Hippocampal formation (tissue), 2 donors: Measurements from ENCODE around the gene SRGAP3.

Source experiments
- DNase-seq, 2 donors: peaks; one replicate each; lab custom pipeline; 2025; lab: John Stamatoyannopoulos, UW

Gene SRGAP3

DNA sequence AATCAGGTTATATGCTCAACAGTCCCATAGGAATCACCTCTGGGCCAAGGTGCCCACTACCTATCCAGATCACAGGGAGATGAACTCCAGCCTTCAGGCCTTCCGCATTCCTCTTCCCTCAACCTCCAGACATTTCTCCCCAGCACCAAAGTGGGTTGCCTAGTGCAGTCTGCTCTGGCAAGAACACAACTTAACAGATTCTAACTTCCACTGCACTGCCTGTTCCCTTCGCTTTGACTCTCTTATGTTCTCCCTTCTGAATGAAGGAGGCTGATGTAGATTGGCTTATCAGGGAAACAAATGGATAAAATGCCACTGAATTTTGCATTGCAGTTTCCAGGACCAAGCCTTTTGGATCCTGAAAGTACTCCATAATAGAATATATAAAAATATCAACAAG lies 106.3 kb downstream of the SRGAP3 start:
- DNase-seq = peak in 1 of 2 donors; percentile 33

DNA sequence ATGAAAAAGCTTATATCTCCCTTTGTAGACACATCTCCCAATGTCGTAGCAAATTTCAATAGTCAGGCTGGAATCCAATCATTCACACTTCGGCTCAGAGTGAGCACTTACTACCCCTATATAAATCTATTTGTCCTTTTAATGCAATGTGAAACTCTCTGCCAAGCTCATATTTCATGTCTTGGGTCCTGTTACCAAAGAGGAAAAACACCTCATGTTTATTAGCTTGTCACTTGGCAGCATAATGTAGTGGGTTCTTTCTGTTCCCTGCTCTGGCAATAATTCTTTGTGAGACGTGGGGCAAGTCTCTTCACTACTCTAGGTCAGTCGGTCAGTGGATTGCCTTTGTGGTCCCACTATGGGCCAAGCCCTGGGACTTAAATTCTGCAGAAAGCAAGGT lies 107.1 kb downstream of the SRGAP3 start:
- no peak for DNase-seq

DNA sequence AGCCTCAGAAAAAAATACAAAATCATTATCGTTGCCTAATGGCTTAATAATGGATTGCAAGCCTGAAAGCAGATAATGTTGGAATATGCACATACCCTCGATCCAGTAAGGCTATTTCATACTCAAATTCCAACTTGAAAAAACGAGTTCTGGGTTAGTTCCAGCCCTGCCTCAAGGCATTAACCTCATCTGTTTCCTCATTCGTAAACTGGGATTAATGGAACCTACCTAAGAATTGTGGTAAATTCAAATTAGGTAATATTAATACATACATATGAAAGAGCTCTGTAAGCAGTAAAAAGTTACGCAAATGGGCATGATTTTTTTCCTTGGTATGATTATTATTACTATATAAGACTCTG lies 107.5 kb downstream of the SRGAP3 start:
- no peak for DNase-seq

DNA sequence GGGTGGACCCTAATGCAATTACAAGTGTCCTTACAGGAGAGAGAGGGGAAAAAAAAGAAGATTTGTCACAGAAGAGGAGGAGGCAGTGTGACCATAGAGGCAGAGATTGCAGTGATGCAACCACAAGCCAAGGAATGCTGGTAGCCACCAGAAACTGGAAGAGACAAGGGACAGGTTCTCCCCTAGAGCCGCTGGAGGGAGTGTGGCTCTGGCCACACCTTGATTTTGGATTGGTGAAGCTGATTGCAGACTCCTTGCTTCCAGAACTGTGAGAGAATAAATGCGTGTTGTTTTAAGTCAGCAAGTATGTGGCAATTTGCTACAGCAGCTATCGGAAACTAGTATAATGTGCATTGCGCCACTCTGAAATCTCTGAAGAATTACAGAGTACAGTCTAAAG lies 110.1 kb downstream of the SRGAP3 start:
- DNase-seq = no peak

DNA sequence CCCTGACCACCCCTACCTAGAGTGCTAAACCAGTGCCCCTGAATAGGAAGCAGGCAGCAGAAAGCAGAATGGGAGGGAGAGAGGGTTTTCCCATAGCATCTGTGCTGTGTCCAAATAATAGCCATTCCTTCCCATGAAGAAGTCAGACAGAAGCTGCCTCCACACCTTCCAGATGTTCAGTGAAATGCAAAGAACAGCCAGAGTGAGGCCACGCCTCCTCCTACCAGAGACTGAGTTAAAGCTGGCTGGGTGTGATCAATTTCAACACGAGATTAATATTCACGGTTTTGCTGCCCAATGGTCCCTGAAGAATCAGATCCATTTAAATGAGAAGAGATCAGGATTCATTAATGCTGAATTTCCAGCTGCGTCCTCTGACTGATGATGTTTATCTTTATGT lies 111.8 kb downstream of the SRGAP3 start:
- no peak for DNase-seq

DNA sequence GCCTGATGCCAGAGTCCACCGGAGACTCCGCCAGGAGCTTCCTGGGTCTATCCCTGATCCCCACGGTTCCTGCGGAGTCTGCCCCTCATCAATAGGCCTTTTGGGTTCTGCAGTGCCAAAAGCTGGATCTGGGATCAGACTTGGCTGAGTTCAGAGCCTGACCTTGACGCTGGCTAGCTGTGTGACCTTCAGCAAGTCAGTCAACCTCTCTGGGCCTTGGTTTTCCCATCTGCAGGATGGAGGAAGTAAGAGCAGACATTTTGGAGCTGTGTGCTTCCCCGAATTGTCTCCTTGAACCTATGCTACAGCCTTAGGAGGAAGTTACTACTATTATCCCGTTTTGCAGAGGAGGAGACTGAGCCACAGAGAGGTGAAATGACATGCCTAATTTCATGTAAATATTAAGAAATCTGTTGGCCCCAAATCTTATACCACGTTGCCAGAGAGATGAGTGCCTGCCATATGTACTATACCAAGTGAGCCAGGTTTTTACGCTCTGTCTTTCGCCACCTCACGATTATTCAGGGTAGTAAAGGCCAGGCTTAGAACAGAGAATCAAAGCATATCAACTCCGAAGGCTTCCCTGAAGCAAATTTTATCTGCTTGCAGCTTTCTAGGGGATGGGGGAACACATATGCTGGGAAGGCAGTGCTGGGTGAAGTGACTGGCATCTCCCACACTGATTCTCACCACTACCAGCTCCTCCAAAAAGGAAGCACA lies 112.5 kb downstream of the SRGAP3 start:
- DNase-seq = no peak

DNA sequence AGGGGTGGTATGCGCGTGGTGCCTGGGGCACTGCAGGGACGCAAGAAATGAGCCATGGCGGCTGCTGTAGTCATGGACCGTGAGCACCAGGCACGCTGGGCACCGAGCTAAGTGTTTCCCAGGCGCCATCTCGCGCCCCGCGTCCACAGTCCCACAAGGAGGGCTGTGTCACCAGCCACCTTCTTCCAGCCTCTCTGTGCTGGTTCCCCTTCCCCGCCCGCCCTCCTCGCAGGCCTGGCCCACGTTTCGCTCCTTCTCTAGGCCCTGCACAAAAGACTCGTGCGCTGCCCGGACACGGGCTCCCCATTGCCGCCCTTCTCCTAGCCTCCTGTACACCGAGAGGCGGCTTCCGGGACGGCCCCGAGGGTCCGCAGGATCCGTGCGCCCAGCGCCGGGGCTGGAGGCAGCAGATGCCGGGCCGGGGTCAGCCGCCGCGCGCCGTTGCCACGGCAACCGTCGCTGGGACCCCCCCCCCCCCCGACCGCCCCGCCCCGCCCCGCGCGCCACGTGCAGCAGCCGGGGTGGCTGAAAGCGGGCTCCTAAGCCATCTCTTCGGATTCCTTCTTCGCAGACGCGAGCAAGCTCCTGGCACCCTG lies 113.4 kb downstream of the SRGAP3 start:
- DNase-seq = peak in 1 of 2 donors; percentile 32

DNA sequence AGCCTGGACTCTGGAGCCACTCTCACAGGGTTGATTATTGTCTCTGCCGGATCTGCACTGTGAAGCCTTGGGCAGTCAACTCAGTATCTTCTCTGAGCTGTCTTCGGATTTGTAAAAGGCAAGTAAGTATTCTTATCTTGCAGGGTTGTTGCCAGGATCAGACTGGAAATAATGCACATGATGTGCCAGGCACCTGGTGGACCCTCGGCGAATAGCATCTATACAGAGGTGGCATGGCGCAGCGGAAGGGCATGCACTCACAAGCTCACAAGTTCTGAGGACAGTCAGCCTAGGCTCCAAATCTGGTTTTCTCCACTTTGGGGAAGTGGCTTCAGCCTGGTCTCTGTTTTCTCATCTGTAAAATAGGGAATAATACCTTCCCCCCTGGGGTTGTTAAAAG lies 113.9 kb downstream of the SRGAP3 start:
- no peak for DNase-seq

DNA sequence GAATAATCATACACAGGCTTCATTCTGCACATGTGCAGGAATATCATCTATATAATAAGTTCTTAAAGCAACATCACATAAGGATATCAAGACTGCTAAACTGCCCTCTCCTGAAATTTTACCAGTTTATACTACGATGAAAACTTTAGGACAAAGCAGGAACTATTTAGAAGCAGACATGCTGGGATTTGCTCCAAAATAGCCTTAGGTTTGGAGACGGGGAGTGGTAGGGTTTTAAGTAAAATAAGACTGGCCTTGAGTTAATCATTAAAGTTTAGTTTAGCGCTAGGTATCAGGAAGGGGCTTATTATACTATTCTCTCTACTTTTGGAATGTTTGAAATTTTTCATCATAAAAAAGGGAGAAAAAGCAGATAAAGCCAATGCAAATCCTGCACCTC lies 115.8 kb downstream of the SRGAP3 start:
- DNase-seq = no peak

DNA sequence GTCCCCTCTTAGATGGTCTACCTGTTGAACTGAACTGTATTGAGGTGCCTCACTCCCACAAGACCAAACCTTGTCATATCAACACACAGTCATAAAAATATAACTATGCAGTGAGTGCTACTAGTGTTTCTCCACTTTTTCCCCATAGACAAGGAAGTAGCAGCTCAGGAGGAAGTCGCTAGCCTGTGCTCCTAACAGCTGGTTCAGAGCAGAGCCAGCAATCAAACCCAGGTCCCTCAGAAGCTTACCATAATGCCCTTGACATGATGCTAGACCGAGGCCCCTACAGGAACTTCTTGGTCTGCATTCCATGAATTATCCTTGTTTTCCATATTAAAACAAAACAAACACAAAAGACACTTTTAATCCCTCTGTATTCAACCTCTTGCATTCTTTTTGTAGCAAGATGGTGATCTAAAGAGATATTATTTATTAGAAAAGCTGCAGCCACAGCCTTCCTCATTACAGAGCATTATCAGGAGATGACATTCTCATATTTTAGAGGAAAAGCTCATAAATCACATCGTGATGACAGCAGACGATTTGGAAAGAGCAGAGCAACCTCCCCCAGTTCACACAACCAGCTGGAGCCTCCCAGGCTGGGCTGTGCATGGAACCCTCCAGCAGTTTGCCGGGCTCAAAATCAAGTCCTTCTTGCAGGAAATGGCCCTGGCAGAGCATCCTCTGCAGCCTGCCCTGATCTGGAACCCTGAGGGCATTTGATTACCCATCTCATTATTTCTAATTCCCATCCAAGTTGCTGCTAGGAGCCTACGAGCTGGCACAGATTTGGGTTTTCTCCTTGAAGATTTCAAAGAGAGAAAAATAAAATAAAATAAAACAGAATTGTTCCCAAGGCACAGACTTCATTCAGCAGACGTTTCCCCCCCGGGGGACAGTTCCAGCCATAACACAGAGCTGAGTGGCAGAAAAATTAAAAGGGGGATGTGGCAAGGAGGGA lies 118.8 kb downstream of the SRGAP3 start:
- DNase-seq = no peak

DNA sequence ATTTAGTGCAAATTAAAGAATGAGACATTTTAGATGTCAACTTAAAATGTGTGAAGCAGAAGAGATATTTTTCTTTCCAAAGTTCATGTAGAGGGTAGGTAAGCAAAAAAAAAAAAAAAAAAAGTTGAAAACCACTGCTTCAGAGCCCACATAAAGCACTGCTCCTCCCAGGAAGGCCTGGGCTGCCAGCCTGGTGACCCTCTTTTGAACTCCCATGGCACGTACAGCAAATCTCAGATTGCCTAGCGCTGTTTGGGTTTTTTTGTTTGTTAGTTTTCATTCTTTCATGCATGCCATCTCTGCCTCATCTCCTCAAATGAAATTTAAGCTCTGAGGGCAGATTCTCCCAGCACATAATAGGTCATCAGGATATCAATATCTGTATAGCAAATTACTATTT lies 120.1 kb downstream of the SRGAP3 start:
- DNase-seq = no peak

DNA sequence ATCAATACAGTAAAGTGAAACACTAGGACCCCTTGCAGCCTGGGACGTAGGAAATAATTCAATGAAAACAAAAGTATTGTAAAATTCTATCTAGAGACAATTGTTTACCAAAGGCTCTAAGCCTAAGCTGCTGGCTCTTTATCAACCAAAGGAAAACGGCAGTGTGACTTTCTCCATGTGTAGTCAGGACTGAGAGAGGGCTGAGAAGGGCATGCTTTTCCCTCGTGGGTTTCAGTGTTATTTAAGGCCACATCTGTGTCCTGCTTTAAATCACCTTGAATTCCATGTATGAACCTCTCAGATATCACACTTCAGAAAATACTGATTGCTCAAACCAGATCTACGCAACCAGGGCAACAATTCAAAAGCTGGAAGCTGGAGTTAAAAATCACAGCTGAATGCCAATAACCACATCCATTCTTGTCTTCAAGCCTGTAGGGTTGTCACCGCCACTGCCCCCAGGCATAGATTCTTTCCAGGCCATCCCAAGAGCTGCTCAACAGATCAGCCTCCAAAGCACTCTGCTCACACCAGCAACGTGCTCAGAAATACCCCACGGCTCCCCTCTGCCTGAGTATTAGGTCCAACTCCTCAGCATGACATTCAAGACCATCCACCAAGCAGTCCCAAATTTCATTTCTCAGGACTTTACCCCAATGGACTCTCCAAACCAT lies 124.0 kb downstream of the SRGAP3 start:
- DNase-seq = no peak

DNA sequence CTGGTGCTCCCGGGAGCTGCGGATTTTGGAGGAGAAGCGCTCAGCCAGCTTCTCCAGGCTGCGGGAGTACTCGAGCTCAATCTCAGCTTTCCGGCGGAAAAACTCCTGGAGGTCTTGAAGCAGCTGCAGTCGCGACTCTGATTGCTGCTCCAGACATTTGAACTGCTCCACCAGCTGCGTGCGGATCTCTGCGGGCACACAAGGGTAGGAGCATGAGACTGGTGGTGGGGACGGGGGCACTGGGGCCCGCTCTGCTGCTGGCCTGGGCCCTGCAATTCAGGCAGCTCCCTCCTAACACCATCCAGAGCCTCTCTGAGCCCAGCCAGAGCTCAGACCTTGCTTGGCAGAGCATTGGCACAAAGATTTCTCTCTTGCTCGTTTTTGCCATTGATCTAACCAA lies 124.7 kb downstream of the SRGAP3 start:
- no peak for DNase-seq

DNA sequence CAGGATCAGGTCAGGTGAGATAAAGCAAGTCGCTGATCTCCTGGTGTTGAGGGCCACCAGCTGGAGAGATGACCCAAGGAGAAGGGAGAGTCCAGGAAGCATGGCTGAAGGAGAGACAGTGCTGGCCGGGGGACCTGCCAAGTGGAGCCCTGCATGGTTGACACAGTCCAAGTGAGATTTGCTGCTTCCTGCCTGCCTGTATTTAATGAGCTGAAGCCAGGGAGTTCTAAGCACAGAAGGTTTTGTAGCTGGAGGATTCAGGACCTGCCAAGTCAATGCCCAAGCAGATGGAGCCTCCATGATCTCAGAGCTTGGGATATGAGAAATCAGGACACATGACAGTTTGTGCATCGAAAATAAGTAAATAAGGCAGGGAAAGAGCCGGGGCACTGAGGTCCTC lies 125.6 kb downstream of the SRGAP3 start:
- no peak for DNase-seq

DNA sequence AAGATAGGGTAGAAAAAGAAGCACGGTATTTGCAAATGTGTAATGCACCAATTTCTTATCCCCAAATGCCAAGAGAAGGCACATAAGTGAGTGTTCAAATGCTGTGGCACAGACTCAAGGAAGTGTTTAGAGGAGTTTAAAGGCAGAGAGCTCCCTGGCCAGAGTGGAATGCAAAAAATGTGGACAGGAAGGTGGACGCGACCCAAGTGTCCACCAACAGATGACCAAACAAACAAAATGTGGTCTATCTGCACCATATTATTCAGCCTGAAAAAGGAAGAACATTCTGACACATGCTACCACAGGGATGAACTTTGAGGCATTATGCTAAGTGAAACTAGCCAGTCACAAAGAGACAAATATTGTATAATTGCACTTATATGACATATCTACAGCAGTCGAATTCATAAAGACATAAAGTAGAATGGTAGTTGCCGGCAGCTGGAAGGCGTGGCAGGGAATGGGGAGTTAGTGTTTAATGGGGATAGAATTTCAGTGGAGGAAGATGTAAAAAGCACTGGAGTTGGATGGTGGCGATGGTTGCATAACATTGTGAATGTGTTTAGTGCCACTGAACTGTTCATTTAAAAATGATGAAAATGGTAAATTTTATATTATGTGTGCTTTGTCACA lies 126.6 kb downstream of the SRGAP3 start:
- no peak for DNase-seq

DNA sequence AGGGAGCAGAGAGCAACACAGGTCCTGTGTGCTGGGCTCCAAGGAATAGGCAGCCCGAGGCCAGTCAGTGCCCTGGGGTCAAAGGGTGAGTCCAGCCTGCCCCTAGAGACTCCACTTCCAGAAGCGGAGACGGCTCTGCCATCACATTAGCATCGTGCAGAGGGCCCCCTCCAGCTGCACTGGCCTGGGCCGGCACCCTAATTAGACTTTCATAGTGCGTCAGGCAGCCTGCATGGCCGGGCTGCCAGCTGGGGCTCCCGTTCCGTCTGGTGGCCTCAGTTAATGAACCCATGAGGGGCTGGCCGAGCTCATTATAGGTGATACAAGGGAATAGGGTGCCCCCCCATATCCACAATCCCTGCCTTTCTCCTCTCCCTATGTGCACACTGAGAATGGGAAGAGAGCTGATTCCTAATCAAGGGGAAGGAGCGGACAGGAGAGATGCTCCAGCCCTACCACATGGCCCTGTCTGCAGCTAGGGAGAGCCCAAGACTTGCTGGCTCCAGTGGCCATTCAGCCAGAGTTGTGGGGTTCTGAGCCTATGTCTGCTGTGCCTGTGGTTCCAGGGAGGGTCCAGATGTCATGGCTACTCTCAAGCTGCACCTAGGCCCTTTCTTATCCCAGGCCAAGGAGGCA lies 128.0 kb downstream of the SRGAP3 start:
- DNase-seq = peak; percentile 36 to 39

DNA sequence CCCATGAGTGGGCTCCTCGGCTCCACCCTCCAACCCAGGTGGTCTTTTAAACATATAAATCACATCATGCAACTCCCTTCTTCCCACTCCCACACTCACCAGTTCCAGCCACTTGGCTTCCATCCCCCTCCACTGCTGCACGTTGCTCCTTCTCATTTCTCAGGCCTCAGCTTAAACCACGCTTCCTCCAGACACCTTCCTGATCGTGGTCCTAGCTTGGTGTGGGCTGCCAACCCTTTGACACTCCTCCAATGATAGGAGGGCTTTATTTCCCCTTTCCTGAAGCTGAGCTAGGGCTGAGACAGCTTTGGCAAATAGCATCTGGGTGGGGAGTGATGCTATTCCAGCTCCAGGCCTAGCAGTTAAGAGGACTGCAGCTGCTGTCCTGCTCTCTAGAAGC lies 130.1 kb downstream of the SRGAP3 start:
- DNase-seq = no peak

DNA sequence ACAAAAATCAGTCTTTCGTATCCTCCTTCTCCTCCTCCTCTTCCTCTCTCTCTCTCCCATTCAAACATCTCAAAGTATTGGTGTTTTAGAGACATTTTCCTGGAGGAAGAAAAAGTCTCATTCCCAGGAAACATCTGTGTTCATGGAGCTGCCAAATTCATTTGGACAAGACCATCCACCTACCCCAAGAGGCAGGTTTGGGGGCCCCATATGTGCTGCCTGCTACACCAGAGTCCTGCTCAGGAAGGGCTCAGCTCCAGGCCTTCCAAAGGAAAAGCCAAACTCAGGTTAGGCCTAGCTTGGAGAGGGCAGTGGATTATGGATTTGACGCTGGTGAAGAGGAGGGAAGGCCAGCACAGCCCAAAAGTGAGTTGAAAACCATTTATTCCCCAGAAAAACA lies 131.2 kb downstream of the SRGAP3 start:
- DNase-seq = no peak

DNA sequence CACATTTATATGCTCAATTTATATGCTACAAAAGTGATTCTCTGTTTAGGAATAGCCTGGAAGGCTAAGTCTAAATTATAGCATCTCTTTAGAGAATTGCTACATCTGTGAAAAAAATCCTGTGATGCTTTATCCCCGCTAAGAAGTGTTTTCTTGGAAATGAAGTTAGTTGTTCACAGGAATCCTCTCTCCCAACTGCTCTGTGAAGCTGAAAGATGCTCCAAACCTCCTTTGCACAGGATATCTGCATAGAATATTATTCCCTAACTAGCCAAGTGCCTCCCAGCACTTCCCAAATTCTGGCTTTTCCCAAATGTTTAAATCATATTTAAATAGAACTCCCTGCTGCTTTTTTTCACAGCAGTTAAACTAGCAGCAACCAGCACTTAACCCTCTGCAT lies 132.2 kb downstream of the SRGAP3 start:
- DNase-seq = peak in 1 of 2 donors; percentile 33

DNA sequence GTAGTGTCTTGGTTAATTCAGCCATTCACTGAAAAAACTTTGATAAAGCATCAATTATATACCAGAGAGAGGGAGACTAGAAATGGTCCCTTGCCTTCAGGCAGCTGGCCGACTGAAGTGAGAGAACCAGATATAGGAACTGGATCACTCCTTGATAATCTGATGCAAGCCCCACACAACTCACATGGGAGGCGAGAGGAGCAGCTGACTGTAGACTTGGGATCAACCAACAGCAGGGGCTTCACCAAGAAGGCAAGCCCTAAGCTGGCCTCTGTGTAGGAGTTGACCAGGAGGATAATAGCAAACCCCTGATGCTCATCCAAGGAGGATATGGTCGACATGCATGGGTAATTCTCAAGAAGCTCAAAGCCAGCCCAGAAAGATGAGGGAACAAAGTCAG lies 133.1 kb downstream of the SRGAP3 start:
- no peak for DNase-seq

DNA sequence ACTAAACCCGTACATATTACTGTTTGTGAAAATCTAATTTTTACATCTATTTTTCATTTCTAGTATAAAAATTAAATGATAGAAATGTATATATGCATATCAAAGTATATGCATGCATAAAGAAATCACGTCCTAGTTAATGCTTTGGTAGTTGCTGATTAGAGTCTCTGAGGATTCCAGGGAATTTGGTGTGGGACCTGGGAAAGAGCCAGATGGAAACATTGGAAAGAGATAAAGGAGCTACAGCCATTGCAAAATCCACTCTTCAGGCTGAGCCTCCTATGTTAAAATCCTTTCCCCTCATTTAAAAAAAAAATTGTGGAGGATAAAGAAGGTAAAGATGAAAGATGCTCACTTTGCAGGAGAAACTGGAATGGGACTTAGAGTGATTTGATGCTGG lies 134.1 kb downstream of the SRGAP3 start:
- DNase-seq = no peak
